Endothelial cell of umbilical vein (primary cell): Measurements from ENCODE around the gene C1QA. TPM values are rescaled to one million over a fixed set of nuclear protein-coding genes. Genes with fewer than 3 reads are reported as not detected.

Source experiments
- BruUV-seq: library from RNA; stranded (reverse); fragments of 400-500 nt; replicated peaks from 2 replicates; lab custom pipeline; 2021; lab: Mats Ljungman, UMichigan
- CTCF ChIA-PET: fragments of 300-600, 350-600 bp; sonication (Branson Sonifier 250); formaldehyde crosslinking; loops from one replicate; lab custom pipeline; 2021; ENCODE audit warnings: antibody characterized with exemption, inconsistent platforms; lab: Charles Lee
- POLR2A ChIA-PET: fragments of 300-600, 350-600 bp; sonication (Branson Sonifier 250); formaldehyde crosslinking; loops from one replicate; lab custom pipeline; 2021; ENCODE audit warnings: antibody characterized with exemption, inconsistent platforms; lab: Charles Lee
- DNase-seq: peaks from one replicate; pipeline ENCODE4 v3.0.0-alpha.2; 2011; ENCODE audit warnings: low read depth, low spot score
- FAIRE-seq: peaks from 2 replicates; lab custom pipeline; 2011; peaks lifted over from hg19 to GRCh38; lab: Jason Lieb, UNC
- H2AFZ ChIP-seq: 2 replicates; pipeline ENCODE4 v1.6.0; 2012; ENCODE audit warnings: low read depth, low read length, control low read depth, inconsistent platforms
- H3K27ac ChIP-seq: 2 replicates; pipeline ENCODE4 v1.5.1; 2011; ENCODE audit warnings: low read depth, mild to moderate bottlenecking, control low read depth, low read length, moderate library complexity; ENCODE audit not compliant: insufficient read depth
- H3K27me3 ChIP-seq, 2 experiments: 2 replicates each; pipeline versions ENCODE4 v1.6.0 to v1.6.1; 2011; ENCODE audit warnings: low read length in 2 of 2, mixed read lengths in 1 of 2; ENCODE audit not compliant: control insufficient read depth in 2 of 2, insufficient read depth in 2 of 2
- H3K36me3 ChIP-seq, 2 experiments: 2 replicates in 1 of 2; 3 replicates in 1 of 2; pipeline ENCODE4 v1.5.1; 2011; ENCODE audit warnings: low read length in 2 of 2, mild to moderate bottlenecking in 1 of 2, moderate library complexity in 1 of 2; ENCODE audit not compliant: control insufficient read depth in 2 of 2, insufficient read depth in 2 of 2; ENCODE audit errors: extremely low read depth in 1 of 2
- H3K4me1 ChIP-seq: 3 replicates; pipeline ENCODE4 v1.5.1; 2011; ENCODE audit warnings: mild to moderate bottlenecking, low read length; ENCODE audit not compliant: control insufficient read depth, insufficient read depth; ENCODE audit errors: extremely low read depth
- H3K4me2 ChIP-seq: 2 replicates; pipeline ENCODE4 v1.6.1; 2011; ENCODE audit warnings: low read length, control low read depth, mixed read lengths; ENCODE audit not compliant: insufficient read depth
- H3K4me3 ChIP-seq, 3 experiments: fragments of 200-600 bp in 1 of 3; sonication (generic), shearing (Covaris generic) in 1 of 3; replicated peaks in 1 of 3; 2 replicates each; pipeline ENCODE4 v1.5.1; 2011 to 2016; ENCODE audit warnings: control low read depth in 3 of 3, low read length in 3 of 3, mild to moderate bottlenecking in 2 of 3, inconsistent platforms in 1 of 3, low read depth in 1 of 3, moderate library complexity in 1 of 3; ENCODE audit not compliant: insufficient read depth in 1 of 3
- H3K79me2 ChIP-seq: 2 replicates; pipeline ENCODE4 v1.6.0; 2012; ENCODE audit warnings: low read length, inconsistent platforms; ENCODE audit not compliant: control insufficient read depth, insufficient read depth
- H3K9ac ChIP-seq: replicated peaks from 2 replicates; pipeline ENCODE3; 2011; ENCODE audit warnings: low read length, control low read depth; ENCODE audit not compliant: insufficient read depth; ENCODE audit errors: extremely low read depth
- H3K9me1 ChIP-seq: replicated peaks from 3 replicates; pipeline ENCODE4 v1.6.0; 2011; ENCODE audit warnings: mild to moderate bottlenecking, low read length; ENCODE audit not compliant: control insufficient read depth, insufficient read depth; ENCODE audit errors: extremely low read depth
- H3K9me3 ChIP-seq: replicated peaks from 2 replicates; pipeline ENCODE4 v1.5.1; 2012; ENCODE audit warnings: low read length, inconsistent platforms; ENCODE audit not compliant: control insufficient read depth, insufficient read depth
- H4K20me1 ChIP-seq: replicated peaks from 2 replicates; pipeline ENCODE3; 2011; ENCODE audit warnings: mild to moderate bottlenecking, low read length; ENCODE audit not compliant: control insufficient read depth, insufficient read depth; ENCODE audit errors: extremely low read depth
- CTCF ChIP-seq, 2 donors: IDR thresholded peaks; 1 replicate in 1 of 2; 2 replicates in 1 of 2; pipeline ENCODE4 v1.5.1; 2011; ENCODE audit warnings: low read length in 2 of 2, mild to moderate bottlenecking in 2 of 2, moderate library complexity in 2 of 2, control low read depth in 1 of 2, inconsistent platforms in 1 of 2, low read depth in 1 of 2; ENCODE audit not compliant: insufficient read depth in 1 of 2; ENCODE audit errors: extremely low read depth in 1 of 2
- EZH2 ChIP-seq: IDR thresholded peaks from 2 replicates; pipeline ENCODE4 v1.6.1; 2012; ENCODE audit warnings: borderline replicate concordance, low read depth, mild to moderate bottlenecking, moderate library complexity, low read length, inconsistent platforms; ENCODE audit not compliant: severe bottlenecking
- FOS ChIP-seq: IDR thresholded peaks from 2 replicates; pipeline ENCODE4 v1.6.1; 2011; ENCODE audit warnings: mild to moderate bottlenecking, low read length, moderate library complexity, borderline replicate concordance; ENCODE audit not compliant: insufficient read depth
- GATA2 ChIP-seq: IDR thresholded peaks from 2 replicates; pipeline ENCODE4 v1.7.0; 2011; ENCODE audit warnings: low read depth, mild to moderate bottlenecking, moderate library complexity, mixed read lengths, low read length; ENCODE audit not compliant: insufficient read length, insufficient read depth
- JUN ChIP-seq: IDR thresholded peaks from 2 replicates; pipeline ENCODE4 v1.6.1; 2011; ENCODE audit warnings: borderline replicate concordance, low read depth; ENCODE audit not compliant: insufficient read length, insufficient read depth
- MAX ChIP-seq: IDR thresholded peaks from 2 replicates; pipeline ENCODE4 v1.6.1; 2011; ENCODE audit not compliant: insufficient read depth, insufficient read length
- MYC ChIP-seq: IDR thresholded peaks from one replicate; pipeline ENCODE4 v1.6.1; 2011; ENCODE audit warnings: mild to moderate bottlenecking, low read depth, low read length
- POLR2A ChIP-seq: IDR thresholded peaks from 2 replicates; pipeline ENCODE4 v1.6.1; 2012; ENCODE audit warnings: low read depth, mild to moderate bottlenecking, control low read depth, low read length
- POLR2AphosphoS5 ChIP-seq: IDR thresholded peaks from 2 replicates; pipeline ENCODE4 v1.6.1; 2012; ENCODE audit warnings: low read depth, mild to moderate bottlenecking, control low read depth, low read length, moderate library complexity; ENCODE audit not compliant: insufficient read depth
- dilution Hi-C: fragments of 300-500 bp; cut with MboI; formaldehyde crosslinking; loops from one replicate; pipeline ENCODE4 v1.15.0; 2019; ENCODE audit warnings: low sequenced_read_pairs; ENCODE audit not compliant: extremely low pct_ligation_motif_present
- intact Hi-C: fragments of 100-400 bp; cut with micrococcal nuclease; formaldehyde crosslinking; loops from one replicate; pipeline ENCODE4 v1.10.0; 2022
- polyA plus RNA-seq, 4 experiments: library from polyadenylated mRNA; depleted of rRNA in 3 of 4; stranded (reverse) in 3 of 4; unstranded in 1 of 4; fragments of >200 nt; gene quantifications; 2 replicates each; pipeline versions ENCODE4 v1.2.1 to v1.2.3, GENCODE V29; 2011 to 2012; ENCODE audit warnings: missing spikeins in 1 of 4
- total RNA-seq: library from RNA; stranded (reverse); gene quantifications from 2 replicates; pipeline ENCODE4 v1.2.3, GENCODE V29; 2021

The C1QA gene
- total and polyA plus RNA-seq, 2 donors (not counting 3 experiments of a cell fraction or from before 2014, with no cell fraction given), result not detected

- no peak overlapping the region for H3K4me3 ChIP-seq
- ChIA-PET CTCF (interaction anchor here (0.7 to 1.4 kb wide), 4 partner anchors 10 to 292 kb away, joined by 3 read pairs; no protein-coding TSS in a partner anchor), POLR2A (no interaction called here)
- TF ChIP-seq JUN, result no peak
- no peak for TF ChIP-seq EZH2
- no peak for TF ChIP-seq GATA2
- TF ChIP-seq CTCF (IDR thresholded peaks at IDR 0.05; ENCODE audit: extremely low read depth in 1 of 2, insufficient read depth in 1 of 2, low read depth in 1 of 2, low read length in 2 of 2), result no peak
- no peak for TF ChIP-seq POLR2AphosphoS5
- TF ChIP-seq MYC, result no peak
- TF ChIP-seq MAX, result no peak
- no peak for TF ChIP-seq POLR2A
- no peak for TF ChIP-seq FOS
- H3K4me2 ChIP-seq, result no peak overlapping the region
- dilution Hi-C loops (loop anchor here (25.0 kb wide), 1 partner anchor 310 kb away; the partner anchor contains the start of gene LACTBL1), intact Hi-C loops (no loop called here)
- H2AFZ ChIP-seq, result no peak overlapping the region
- no peak for FAIRE-seq
- DNase-seq, result no peak
- no peaks in the 10 kb centered on the region for H3K9me1 ChIP-seq
- no peak overlapping the region for H3K27ac ChIP-seq
- BruUV-seq, result no TSS peak
- H3K79me2 ChIP-seq, result no peaks in the 10 kb centered on the region
- H3K4me1 ChIP-seq, result no peaks in the 10 kb centered on the region
- no peak overlapping the region for H3K9ac ChIP-seq
- H3K36me3 ChIP-seq, result no peaks in the 10 kb centered on the region
- no peaks in the 10 kb centered on the region for H4K20me1 ChIP-seq
- peaks cover 2 to 9% of the 10 kb centered on the region in 2 experiments for H3K27me3 ChIP-seq
- no peaks in the 10 kb centered on the region for H3K9me3 ChIP-seq
Measured at GRCh38 chr1:22651941-22652856, 15.8 kb downstream of the C1QA start.
